ENCODE results near the gene ANKLE1.

The ANKLE1 gene

DNA sequence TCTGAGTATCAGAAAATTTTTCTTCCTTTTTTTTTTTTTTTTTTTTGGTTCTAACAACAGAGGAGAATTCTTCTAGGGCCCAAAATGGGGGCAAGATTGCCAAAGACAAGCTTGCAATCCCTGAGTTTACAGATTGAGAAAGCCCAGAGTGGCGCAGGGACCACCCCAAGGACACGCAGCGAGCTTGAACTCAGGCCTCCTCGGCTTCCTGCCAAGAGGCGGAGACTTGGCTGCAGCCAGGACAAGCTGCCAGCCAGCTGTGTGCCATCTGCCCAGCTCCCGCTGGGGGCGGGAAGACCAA lies 23.5 kb downstream of the ANKLE1 start (continued):
- TF ChIP-seq, protein P1, sequence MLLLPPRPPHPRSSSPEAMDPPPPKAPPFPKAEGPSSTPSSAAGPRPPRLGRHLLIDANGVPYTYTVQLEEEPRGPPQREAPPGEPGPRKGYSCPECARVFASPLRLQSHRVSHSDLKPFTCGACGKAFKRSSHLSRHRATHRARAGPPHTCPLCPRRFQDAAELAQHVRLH (tag by site-specific recombination; IDR thresholded peaks at IDR 0.05) = no peak; the same call in 1 of the 2 replicates
- TF ChIP-seq ZNF266 (tag by site-specific recombination; IDR thresholded peaks at IDR 0.05; ENCODE audit: low read depth) (no peak), ZNF146 (tag by site-specific recombination; IDR thresholded peaks at IDR 0.05) (no peak), OVOL3 (tag by site-specific recombination; IDR thresholded peaks at IDR 0.05) (no peak), ZFP37 (tag by site-specific recombination; IDR thresholded peaks at IDR 0.05) (no peak), ZNF600 (tag by site-specific recombination; IDR thresholded peaks at IDR 0.05) (no peak), ZBTB17 (tag by site-specific recombination; IDR thresholded peaks at IDR 0.05) (no peak), SP3 (tag by site-specific recombination; IDR thresholded peaks at IDR 0.05) (no peak), ZNF311 (tag by site-specific recombination; IDR thresholded peaks at IDR 0.05; ENCODE audit: borderline replicate concordance) (no peak), ZNF777 (tag by site-specific recombination; IDR thresholded peaks at IDR 0.05; ENCODE audit: borderline replicate concordance) (no peak), ZNF596 (tag by site-specific recombination; IDR thresholded peaks at IDR 0.05) (no peak), ZNF701 (tag by site-specific recombination; IDR thresholded peaks at IDR 0.05) (no peak), EGR2 (tag by site-specific recombination; IDR thresholded peaks at IDR 0.05; ENCODE audit: low read depth) (no peak), HOXD13 (CRISPR knock-in tag; IDR thresholded peaks at IDR 0.05; ENCODE audit: borderline replicate concordance) (no peak; the same call in 1 of the 2 replicates), ZFP69B (tag by site-specific recombination; IDR thresholded peaks at IDR 0.05) (no peak), ZNF513 (tag by site-specific recombination; IDR thresholded peaks at IDR 0.05) (no peak), KLF7 (tag by site-specific recombination; IDR thresholded peaks at IDR 0.05; ENCODE audit: borderline replicate concordance) (no peak), ZNF660 (tag by site-specific recombination; IDR thresholded peaks at IDR 0.05) (no peak; the same call in 1 of the 2 replicates), HOXC10 (CRISPR knock-in tag; IDR thresholded peaks at IDR 0.05) (no peak), ZNF514 (tag by site-specific recombination; IDR thresholded peaks at IDR 0.05) (no peak), KLF16 (tag by site-specific recombination; IDR thresholded peaks at IDR 0.05) (peak; percentile 85), ZNF423 (tag by site-specific recombination; IDR thresholded peaks at IDR 0.05) (peak; percentile 84; the same call in 1 of the 2 replicates), SP2 (tag by site-specific recombination; IDR thresholded peaks at IDR 0.05) (no peak), KLF17 (tag by site-specific recombination; IDR thresholded peaks at IDR 0.05) (no peak; the same call in 1 of the 2 replicates), YY2 (tag by site-specific recombination; IDR thresholded peaks at IDR 0.05) (no peak), WT1 (tag by site-specific recombination; IDR thresholded peaks at IDR 0.05) (no peak), ZNF24 (tag by site-specific recombination; IDR thresholded peaks at IDR 0.05) (0 out of 2 replicates have a peak, but pooled peaks have one; percentile 51), GLIS2 (tag by site-specific recombination; IDR thresholded peaks at IDR 0.05) (peak; percentile 96), ATF2 (tag by site-specific recombination; IDR thresholded peaks at IDR 0.05; ENCODE audit: low read depth) (no peak), KLF1 (tag by site-specific recombination; IDR thresholded peaks at IDR 0.05) (no peak; the same call in 1 of the 2 replicates), ZXDB (tag by site-specific recombination; IDR thresholded peaks at IDR 0.05) (no peak; the same call in 1 of the 2 replicates), ZNF169 (tag by site-specific recombination; IDR thresholded peaks at IDR 0.05) (no peak), KLF10 (tag by site-specific recombination; IDR thresholded peaks at IDR 0.05) (0 out of 2 replicates have a peak, but pooled peaks have one; percentile 81), HOXA7 (CRISPR knock-in tag; IDR thresholded peaks at IDR 0.05; ENCODE audit: borderline replicate concordance) (no peak), ZNF350 (tag by site-specific recombination; IDR thresholded peaks at IDR 0.05) (no peak), ZNF629 (tag by site-specific recombination; IDR thresholded peaks at IDR 0.05) (no peak)
- TF ChIP-seq, protein P2, sequence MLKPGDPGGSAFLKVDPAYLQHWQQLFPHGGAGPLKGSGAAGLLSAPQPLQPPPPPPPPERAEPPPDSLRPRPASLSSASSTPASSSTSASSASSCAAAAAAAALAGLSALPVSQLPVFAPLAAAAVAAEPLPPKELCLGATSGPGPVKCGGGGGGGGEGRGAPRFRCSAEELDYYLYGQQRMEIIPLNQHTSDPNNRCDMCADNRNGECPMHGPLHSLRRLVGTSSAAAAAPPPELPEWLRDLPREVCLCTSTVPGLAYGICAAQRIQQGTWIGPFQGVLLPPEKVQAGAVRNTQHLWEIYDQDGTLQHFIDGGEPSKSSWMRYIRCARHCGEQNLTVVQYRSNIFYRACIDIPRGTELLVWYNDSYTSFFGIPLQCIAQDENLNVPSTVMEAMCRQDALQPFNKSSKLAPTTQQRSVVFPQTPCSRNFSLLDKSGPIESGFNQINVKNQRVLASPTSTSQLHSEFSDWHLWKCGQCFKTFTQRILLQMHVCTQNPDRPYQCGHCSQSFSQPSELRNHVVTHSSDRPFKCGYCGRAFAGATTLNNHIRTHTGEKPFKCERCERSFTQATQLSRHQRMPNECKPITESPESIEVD (tag by site-specific recombination; IDR thresholded peaks at IDR 0.05) = no peak
- TF ChIP-seq, protein P3, sequence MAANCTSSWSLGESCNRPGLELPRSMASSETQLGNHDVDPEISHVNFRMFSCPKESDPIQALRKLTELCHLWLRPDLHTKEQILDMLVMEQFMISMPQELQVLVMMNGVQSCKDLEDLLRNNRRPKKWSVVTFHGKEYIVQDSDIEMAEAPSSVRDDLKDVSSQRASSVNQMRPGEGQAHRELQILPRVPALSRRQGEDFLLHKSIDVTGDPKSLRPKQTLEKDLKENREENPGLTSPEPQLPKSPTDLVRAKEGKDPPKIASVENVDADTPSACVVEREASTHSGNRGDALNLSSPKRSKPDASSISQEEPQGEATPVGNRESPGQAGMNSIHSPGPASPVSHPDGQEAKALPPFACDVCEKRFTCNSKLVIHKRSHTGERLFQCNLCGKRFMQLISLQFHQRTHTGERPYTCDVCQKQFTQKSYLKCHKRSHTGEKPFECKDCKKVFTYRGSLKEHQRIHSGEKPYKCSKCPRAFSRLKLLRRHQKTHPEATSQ (tag by site-specific recombination; IDR thresholded peaks at IDR 0.05) = no peak

Measured in HEK293 (cell line).